T-helper 1 cell treated with Interleukin-12 subunit alpha and Interleukin-12 subunit beta and Interleukin-4 antibody, amounts not matched to agents 30 ng/mL and 1 ng/mL, for 36 hours (primary cell): ENCODE data around the gene SPART. TPM values are rescaled to one million over a fixed set of nuclear protein-coding genes. Genes with fewer than 3 reads are reported as not detected.

Source experiments
- intact Hi-C: fragments of 100-400 bp; cut with micrococcal nuclease; formaldehyde crosslinking; loops from one replicate; pipeline ENCODE4 v1.15.1; 2024
- total RNA-seq: library from RNA; stranded (reverse); gene quantifications from 2 replicates; pipeline ENCODE4 v1.2.3, GENCODE V29; 2022

Gene SPART
- total RNA-seq, 1 donor from 2014 or later: 30.6 TPM

- intact Hi-C loops: no loop called here
These were observed 86.6 kb downstream of the SPART start for GRCh38 chr13:36259361-36260137.

GRCh38 chr13:36258831-36259230 lies 87.4 kb downstream of the SPART start:
- intact Hi-C loops: no loop called here

Other genes starting within 250 kb of the SPART start
- not detected in 2 replicates for gene DCLK1, start 215.0 kb downstream of the SPART start, total RNA-seq
- gene SOHLH2, start 131.8 kb downstream of the SPART start, total RNA-seq: not detected in 2 replicates
- not detected in 2 replicates for gene CCDC169, start 48.6 kb downstream of the SPART start, total RNA-seq
- 3.3 and 3.8 TPM in 2 replicates for gene CCNA1, start 86.1 kb upstream of the SPART start, total RNA-seq